Effector memory CD4-positive, alpha-beta T cell (primary cell): ENCODE data around the gene ZNF557.

ENCODE experiments used
- DNase-seq, 3 donors: peaks; one replicate each; pipeline ENCODE4 v3.0.0-alpha.2; 2020
- H3K27ac ChIP-seq: 2 replicates; pipeline ENCODE4 v1.7.0; 2013; ENCODE audit warnings: mild to moderate bottlenecking, low read length, moderate library complexity; ENCODE audit not compliant: insufficient read depth, poor library complexity, severe bottlenecking
- H3K27me3 ChIP-seq: replicated peaks from 2 replicates; pipeline ENCODE4 v1.7.0; 2013; ENCODE audit warnings: mild to moderate bottlenecking, low read length; ENCODE audit not compliant: insufficient read depth, control insufficient read depth, poor library complexity, severe bottlenecking
- H3K36me3 ChIP-seq: 2 replicates; pipeline ENCODE4 v1.7.0; 2013; ENCODE audit warnings: mild to moderate bottlenecking, low read length, moderate library complexity; ENCODE audit not compliant: control insufficient read depth, insufficient read depth
- H3K4me1 ChIP-seq: 2 replicates; pipeline ENCODE4 v1.7.0; 2013; ENCODE audit warnings: low read length, mild to moderate bottlenecking; ENCODE audit not compliant: control insufficient read depth, insufficient read depth, poor library complexity, severe bottlenecking
- H3K4me3 ChIP-seq: 2 replicates; pipeline ENCODE4 v1.7.0; 2013; ENCODE audit warnings: low read length, low read depth, mild to moderate bottlenecking; ENCODE audit not compliant: insufficient read depth, poor library complexity, severe bottlenecking
- H3K9me3 ChIP-seq: 2 replicates; pipeline ENCODE4 v1.7.0; 2013; ENCODE audit warnings: mild to moderate bottlenecking, low read length, moderate library complexity; ENCODE audit not compliant: control insufficient read depth

ZNF557 gene

DNA sequence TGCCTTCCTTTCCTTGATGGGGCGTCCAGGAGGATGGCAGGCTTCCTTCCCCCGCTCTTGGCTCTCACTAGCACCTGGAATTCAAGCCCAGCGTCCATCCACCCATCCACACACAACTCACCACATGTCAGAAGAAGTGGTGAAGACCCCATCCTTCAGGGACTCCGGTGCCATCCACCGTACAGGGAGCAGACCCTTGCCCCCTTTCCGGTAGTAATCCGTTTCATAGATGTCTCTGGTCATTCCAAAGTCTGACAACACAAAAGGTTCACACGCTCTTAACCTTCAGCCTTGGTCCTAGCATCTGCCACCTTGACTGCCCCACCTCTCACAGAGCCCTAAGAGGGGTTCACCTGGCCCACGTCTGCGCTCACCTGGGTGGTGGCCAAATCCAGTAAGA, 51.0 kb downstream of the ZNF557 start:
- H3K27ac ChIP-seq: no peak overlapping the region
- H3K27me3 ChIP-seq: no peaks in the 10 kb centered on the region
- no peaks in the 10 kb centered on the region for H3K4me1 ChIP-seq
- no peaks in the 10 kb centered on the region for H3K9me3 ChIP-seq
- DNase-seq: no peak
- no peaks in the 10 kb centered on the region for H3K36me3 ChIP-seq
- no peak overlapping the region for H3K4me3 ChIP-seq

DNA sequence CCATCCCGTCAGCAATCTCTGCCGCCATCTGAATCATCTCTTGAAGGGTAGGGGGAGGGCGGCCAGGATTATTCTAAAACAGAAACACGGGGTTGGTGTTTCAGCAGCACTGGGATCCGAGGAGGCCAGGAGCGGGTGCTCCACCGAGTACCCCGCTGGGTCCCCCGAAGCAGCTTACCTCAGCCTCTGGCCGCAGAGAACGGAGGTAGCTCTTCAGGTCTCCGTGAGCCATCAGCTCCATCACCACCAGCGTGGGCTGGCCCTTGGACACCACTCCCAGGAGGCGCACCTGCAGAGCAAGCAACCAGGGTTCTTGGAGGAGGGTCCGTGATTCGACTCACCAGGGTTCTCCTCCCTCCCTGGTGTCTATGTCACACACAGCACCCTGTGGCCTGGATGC, 53.2 kb downstream of the ZNF557 start:
- H3K36me3 ChIP-seq: no peaks in the 10 kb centered on the region
- H3K27ac ChIP-seq: no peak overlapping the region
- no peak overlapping the region for H3K4me3 ChIP-seq
- H3K4me1 ChIP-seq: no peaks in the 10 kb centered on the region
- H3K9me3 ChIP-seq: no peaks in the 10 kb centered on the region
- H3K27me3 ChIP-seq: no peaks in the 10 kb centered on the region
- no peak for DNase-seq

DNA sequence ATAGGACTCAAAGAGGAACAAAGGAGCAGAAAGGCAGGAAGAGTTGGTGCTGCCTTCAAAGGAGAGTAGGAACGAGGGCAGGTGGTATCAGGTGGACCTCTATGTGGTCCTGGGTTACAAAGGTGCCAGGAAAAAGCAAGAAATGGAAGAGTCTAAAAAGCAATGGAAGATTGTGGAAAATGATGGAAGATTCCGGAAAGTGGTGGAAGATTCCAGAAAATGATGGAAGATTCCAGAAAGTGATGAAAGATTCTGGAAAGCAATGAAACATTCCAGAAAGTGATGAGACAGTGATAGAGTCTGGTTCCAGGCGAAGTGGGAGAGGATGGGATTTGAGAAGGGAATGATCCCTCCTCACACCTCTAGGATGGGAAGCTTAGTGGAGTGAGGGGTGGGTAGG, 55.3 kb downstream of the ZNF557 start:
- no peaks in the 10 kb centered on the region for H3K27me3 ChIP-seq
- no peaks in the 10 kb centered on the region for H3K36me3 ChIP-seq
- H3K9me3 ChIP-seq: no peaks in the 10 kb centered on the region
- DNase-seq: no peak
- H3K4me1 ChIP-seq: no peaks in the 10 kb centered on the region
- no peak overlapping the region for H3K27ac ChIP-seq
- no peak overlapping the region for H3K4me3 ChIP-seq

DNA sequence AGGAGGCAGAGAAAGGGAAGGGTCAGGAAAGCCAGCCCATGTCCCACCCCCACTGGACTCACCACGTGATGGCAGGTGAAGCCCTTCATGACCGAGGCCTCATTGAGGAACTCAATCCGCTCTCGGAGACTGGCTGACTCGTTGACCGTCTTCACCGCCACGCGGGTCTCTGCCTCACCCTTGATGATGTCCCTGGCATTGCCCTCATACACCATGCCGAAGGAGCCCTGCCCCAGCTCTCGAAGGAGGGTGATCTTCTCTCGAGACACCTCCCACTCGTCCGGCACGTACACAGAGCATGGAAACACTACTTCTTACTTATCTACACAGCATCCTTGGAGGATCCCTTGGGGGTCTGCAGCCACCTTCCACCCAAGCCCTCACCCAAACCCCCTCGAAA, 55.7 kb downstream of the ZNF557 start:
- H3K27me3 ChIP-seq: no peaks in the 10 kb centered on the region
- no peaks in the 10 kb centered on the region for H3K36me3 ChIP-seq
- H3K9me3 ChIP-seq: no peaks in the 10 kb centered on the region
- no peaks in the 10 kb centered on the region for H3K4me1 ChIP-seq
- no peak for DNase-seq
- no peak overlapping the region for H3K4me3 ChIP-seq
- H3K27ac ChIP-seq: no peak overlapping the region

DNA sequence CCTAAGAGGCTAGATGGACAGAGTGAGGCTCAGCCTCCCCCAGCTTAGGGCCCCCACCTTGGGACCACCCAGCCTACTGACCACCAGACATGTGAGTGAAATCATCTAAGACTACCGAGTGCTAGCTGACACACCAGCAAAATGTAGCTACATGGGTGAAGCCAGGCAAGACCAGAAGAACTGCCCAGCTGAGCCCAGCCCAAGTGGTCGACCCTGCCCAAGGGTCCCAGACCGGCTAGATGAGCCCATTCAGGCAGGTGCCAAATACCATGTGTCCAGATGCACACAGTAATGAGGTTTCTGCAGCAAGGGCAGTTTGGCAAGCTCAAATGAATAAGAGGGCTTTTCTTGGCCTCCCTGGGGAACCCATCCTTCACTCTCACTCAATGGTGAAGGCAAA, 56.6 kb downstream of the ZNF557 start:
- Histone ChIP-seq H3K27me3 (no peaks in the 10 kb centered on the region), H3K4me3 (no peak overlapping the region), H3K27ac (no peak overlapping the region), H3K36me3 (no peaks in the 10 kb centered on the region), H3K9me3 (no peaks in the 10 kb centered on the region), H3K4me1 (no peaks in the 10 kb centered on the region)
- DNase-seq: no peak

- H3K36me3 ChIP-seq: no peaks in the 10 kb centered on the region
- no peak for DNase-seq
- H3K27ac ChIP-seq: no peak overlapping the region
- H3K4me1 ChIP-seq: no peaks in the 10 kb centered on the region
- H3K9me3 ChIP-seq: no peaks in the 10 kb centered on the region
- no peaks in the 10 kb centered on the region for H3K27me3 ChIP-seq
- H3K4me3 ChIP-seq: no peak overlapping the region
Measured at GRCh38 chr19:7130043-7130442, 60.5 kb downstream of the ZNF557 start.

GRCh38 chr19:7132054-7132453, 62.6 kb downstream of the ZNF557 start:
- no peaks in the 10 kb centered on the region for H3K36me3 ChIP-seq
- no peak for DNase-seq
- no peaks in the 10 kb centered on the region for H3K27me3 ChIP-seq
- H3K27ac ChIP-seq: no peak overlapping the region
- H3K4me1 ChIP-seq: no peaks in the 10 kb centered on the region
- no peaks in the 10 kb centered on the region for H3K9me3 ChIP-seq
- H3K4me3 ChIP-seq: no peak overlapping the region

DNA sequence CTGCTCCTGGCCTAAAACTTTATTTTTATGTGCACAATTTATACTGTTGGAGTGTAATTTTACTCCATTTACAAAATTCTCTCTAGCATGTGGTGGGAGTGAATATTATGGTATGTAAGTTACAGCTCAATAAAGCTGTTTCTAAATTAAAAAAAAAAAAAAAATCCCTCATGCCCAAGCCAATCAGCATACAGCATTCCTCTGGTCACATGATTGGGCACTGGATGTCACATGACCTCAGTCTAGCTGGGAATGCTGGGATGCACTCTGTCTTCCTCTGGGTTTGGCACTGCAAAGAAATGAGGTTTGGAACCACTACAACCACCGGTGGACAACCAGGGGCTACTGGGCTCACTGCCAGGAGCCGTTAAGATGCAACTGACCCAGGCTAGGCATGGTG, 67.6 kb downstream of the ZNF557 start:
- no peak overlapping the region for H3K27ac ChIP-seq

More for the DNA sequence above, 67.6 kb downstream of the ZNF557 start:
- H3K4me3 ChIP-seq: no peak overlapping the region
- no peaks in the 10 kb centered on the region for H3K36me3 ChIP-seq
- no peaks in the 10 kb centered on the region for H3K27me3 ChIP-seq
- no peak for DNase-seq
- no peaks in the 10 kb centered on the region for H3K9me3 ChIP-seq
- no peaks in the 10 kb centered on the region for H3K4me1 ChIP-seq
